Left ventricle myocardium superior (tissue), 1 donor: Measurements from ENCODE around the gene SH3PXD2B. TPM values are rescaled to one million over a fixed set of nuclear protein-coding genes. Genes with fewer than 3 reads are reported as not detected.
"Not testable (repeated sequence)": the region's sequence is repeated elsewhere in the genome, so short reads cannot be mapped to it uniquely, and the experiment has no call there.

Experiments
- ATAC-seq: fragments of 200-7000 bp; cut with Tn5 transposase; one replicate; pipeline ENCODE4 v1.9.1; 2020; ENCODE audit warnings: mild to moderate bottlenecking, moderate library complexity
- DNase-seq: peaks from one replicate; pipeline ENCODE4 v3.0.0-alpha.2; 2020
- intact Hi-C: fragments of 100-400 bp; cut with micrococcal nuclease; formaldehyde crosslinking; loops from one replicate; pipeline ENCODE4 v1.11.0; 2022
- total RNA-seq: library from RNA; stranded (reverse); fragmentation: NEBNext Ultra II Directional; extraction: Animal tissue kit (Norgen Biotek cat#: 25700); gene quantifications from one replicate; pipeline ENCODE4 v1.2.1, GENCODE V29; 2021
- donor health status: DM: no; HTN: yes; CAD: no; lungs with severe emphysema.

Gene SH3PXD2B
- total RNA-seq, 1 donor from 2014 or later = 5.0 TPM

- intact Hi-C loops = no loop called here
- no peak for ATAC-seq
- DNase-seq = no peak
Observed at GRCh38 chr5:172487671-172488070, 33.3 kb upstream of the SH3PXD2B start.

GRCh38 chr5:172486912-172487311 is 32.6 kb upstream of the SH3PXD2B start:
- intact Hi-C loops = no loop called here
- no peak for DNase-seq
- ATAC-seq = no peak

DNA sequence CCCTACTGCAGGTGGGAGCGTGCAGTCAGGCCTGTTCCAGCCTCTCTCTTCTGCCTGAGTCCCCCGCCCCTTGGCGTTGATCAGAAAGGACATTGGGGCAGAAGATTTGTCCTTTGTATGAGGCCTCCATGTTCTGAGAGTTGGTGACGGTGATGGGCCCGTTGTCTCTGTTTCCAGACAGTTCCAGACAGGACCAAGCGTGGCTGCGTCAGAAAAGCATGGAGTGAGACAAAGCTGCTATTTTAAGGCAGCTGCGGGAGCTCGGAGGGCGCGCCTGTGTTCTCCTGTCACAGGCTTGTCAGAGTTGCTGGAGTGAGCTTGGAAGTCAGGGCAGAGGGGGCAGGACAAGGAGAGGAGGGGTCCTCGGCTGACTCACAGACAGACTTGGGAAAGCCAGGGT is 32.1 kb upstream of the SH3PXD2B start:
- ATAC-seq (peak; percentile 71), DNase-seq (peak; percentile 48)
- intact Hi-C loops = no loop called here

GRCh38 chr5:172485511-172486202 is 31.3 kb upstream of the SH3PXD2B start:
- intact Hi-C loops = no loop called here
- ATAC-seq = no peak
- no peak for DNase-seq

DNA sequence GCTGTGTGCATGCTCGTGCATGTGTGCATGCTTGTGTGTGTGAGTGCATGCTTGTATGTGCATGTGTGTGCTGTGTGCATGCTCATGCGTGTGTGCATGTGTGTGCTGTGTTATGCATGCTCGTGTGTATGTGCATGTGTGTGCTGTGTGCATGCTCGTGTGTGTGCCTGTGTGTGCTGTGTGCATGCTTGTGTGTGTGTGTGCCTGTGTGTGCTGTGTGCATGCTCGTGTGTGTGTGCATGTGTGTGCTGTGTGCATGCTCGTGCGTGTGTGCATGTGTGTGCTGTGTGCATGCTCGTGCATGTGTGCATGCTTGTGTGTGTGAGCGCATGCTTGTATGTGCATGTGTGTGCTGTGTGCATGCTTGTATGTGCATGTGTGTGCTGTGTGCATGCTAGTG is 30.3 kb upstream of the SH3PXD2B start:
- no peak for ATAC-seq
- intact Hi-C loops = no loop called here
- no peak for DNase-seq

- no peak for ATAC-seq
- intact Hi-C loops = no loop called here
- no peak for DNase-seq
Observed at GRCh38 chr5:172482156-172483020, 28.1 kb upstream of the SH3PXD2B start.

GRCh38 chr5:172481011-172481800 is 26.9 kb upstream of the SH3PXD2B start:
- no peak for DNase-seq
- intact Hi-C loops = no loop called here
- no peak for ATAC-seq

DNA sequence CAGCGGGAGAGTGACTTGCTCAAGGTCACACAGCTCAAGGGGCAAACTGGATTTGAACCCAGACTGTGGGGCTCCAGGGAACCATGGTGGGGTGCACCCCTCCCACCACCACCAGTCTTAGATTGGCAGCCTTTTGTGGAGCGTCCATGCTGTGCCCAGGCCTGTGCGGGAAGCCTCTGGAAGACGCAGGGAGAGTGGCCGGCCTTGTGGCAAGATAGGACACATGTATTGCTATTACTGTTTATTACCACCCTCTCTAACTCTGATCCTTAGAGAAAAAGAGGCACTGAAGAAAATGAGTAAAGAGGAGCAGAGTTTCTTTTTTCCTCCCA is 25.4 kb upstream of the SH3PXD2B start:
- ATAC-seq (no peak), DNase-seq (no peak)
- intact Hi-C loops = loop anchor here (5.0 kb wide), 1 partner anchor 218 kb away; no protein-coding TSS in a partner anchor

DNA sequence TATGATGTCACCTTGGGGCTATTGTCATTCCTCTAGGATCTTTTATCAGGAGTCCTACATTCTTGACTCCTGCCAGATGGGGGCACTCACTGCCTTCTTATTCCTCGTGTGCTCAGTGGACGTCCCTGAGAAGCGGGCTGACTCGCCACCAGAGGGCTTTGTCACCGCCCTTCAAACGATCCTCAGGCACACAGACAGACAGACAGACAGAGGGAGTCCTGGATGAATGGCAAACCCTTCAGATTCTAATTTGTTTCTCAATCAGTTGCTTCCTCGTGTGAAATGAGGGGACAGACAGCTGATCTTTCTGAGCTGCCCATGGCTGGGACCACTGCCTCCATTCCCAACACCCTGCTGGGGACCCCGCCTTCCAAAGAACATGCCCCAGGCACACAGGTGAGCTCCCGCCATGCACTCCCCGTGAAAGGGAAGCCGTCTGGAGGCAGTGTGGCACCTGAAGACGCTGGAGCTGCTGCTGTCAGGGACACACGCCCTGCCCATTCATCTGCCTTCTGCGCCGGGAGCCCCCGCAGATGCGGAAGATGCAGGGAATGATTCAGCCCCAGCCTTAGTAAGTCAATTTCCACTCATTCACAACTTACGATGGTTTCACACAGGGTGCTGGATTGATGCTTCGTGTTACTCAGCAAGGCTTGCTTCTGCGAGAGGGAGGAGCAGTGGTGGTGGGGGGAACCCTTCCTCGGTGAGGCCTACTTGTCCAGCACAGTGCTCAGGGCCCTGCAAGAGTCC is 24.9 kb upstream of the SH3PXD2B start:
- ATAC-seq (peak; percentile 97), DNase-seq (peak; percentile 88)
- intact Hi-C loops = loop anchor here (5.0 kb wide), 1 partner anchor 218 kb away; no protein-coding TSS in a partner anchor

DNA sequence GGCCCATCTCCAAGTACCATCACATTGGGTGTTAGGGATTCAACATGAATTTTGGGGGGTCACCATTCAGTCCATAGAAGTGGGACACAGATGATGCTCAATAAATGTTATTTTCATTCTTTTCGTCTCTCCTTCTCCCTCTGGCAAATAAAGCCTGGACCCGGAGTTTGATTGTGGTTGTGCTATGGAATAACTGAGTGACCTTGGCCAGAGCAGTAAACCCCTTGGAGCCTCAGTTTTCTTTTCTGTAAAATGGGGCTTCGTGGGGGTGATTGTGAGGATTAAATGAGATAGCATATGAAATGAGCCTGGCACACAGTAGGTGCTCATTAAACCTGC is 24.3 kb upstream of the SH3PXD2B start:
- DNase-seq, ATAC-seq: not testable (repeated sequence)
- intact Hi-C loops = loop anchor here (5.0 kb wide), 1 partner anchor 219 kb away; no protein-coding TSS in a partner anchor

- intact Hi-C loops = loop anchor here (5.0 kb wide), 1 partner anchor 219 kb away; no protein-coding TSS in a partner anchor
- ATAC-seq (no peak), DNase-seq (no peak)
Observed at GRCh38 chr5:172478256-172478655, 23.9 kb upstream of the SH3PXD2B start.

DNA sequence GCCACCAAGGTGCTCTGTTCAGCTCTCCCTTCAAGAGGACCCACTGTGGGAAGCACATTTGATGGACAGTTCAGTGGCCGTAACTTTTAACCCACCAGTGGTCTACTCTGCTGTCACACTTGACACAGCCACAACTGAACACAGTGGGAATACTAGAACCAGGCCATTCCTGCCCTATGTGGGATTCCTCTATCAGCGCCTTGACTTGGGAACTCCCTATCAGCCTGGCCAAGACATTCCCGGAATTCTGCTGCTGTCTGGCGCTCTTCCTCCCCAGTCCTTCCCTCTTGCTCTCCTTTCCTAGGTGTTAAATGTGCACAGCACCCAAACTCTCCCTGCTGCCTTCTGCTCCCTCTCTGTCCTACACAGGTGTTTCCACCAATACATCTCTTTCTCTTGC is 23.1 kb upstream of the SH3PXD2B start:
- peak; percentile 23 for ATAC-seq
- DNase-seq = no peak
- intact Hi-C loops = loop anchor here (5.0 kb wide), 1 partner anchor 220 kb away; no protein-coding TSS in a partner anchor

DNA sequence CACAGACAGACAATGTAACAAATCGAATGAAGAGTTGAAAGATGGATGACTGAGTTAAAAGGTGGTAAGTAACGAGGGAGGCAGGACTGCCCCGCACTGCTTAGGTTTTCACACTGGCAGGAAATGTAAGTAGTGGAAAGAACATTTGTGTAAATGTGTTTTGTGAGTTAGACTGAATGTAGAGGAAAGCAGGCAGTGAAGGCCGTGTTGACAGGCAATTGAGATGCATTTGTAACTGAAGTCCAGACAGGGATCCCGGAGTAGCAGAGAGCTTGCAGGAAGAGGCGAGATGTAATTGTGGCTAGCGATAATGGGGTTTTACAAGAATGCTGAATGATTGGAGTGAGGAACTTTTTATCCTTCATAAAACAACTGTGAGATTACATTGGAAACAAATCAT is 20.0 kb upstream of the SH3PXD2B start:
- intact Hi-C loops = no loop called here
- ATAC-seq (no peak), DNase-seq (no peak)

DNA sequence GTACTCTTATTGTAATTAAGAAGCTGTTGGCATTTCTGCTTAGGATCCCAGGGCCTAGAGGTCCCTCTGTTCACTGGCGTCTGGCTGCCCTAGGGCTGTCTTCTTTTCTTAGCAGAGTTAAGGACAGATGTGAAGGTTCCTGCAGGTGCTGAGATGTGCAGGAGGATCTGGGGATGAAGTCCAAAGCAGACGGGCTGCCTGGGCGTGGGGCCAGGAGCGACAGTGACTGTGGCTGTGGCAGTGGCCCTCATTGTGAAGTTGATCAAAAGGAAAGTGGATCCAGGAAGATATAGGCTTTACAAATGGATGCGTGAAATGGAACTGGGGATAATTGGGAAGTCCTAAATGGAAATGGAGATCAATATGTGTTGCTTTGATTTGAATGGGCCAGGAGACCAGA is 19.1 kb upstream of the SH3PXD2B start:
- no peak for ATAC-seq
- intact Hi-C loops = no loop called here

DNA sequence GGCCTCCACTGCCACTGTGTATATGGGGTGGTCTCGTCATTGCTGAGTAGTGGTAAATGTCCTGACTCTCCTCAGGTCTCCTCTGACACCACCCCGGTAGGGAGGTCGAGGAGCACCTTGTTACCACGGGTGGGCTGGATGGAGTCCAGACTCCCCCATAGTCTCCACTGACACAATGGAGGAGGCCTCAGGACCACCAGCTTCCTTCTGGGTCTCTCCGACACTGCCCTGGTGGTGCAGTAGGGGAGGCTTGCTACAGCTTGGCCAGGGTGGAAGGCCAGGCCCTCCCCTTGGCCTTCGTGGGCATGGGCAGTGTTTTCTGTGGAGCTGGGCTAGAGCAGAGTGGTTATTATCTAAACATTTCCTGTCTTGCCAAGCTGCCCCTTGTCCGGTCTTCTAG is 15.4 kb upstream of the SH3PXD2B start:
- ATAC-seq = no peak
- DNase-seq = no peak
- intact Hi-C loops = no loop called here

More for the DNA sequence above, 19.1 kb upstream of the SH3PXD2B start:
- no peak for DNase-seq

GRCh38 chr5:172466062-172466461 is 11.7 kb upstream of the SH3PXD2B start:
- no peak for DNase-seq
- intact Hi-C loops = no loop called here
- peak; percentile 58 for ATAC-seq

- ATAC-seq (no peak), DNase-seq (no peak)
- intact Hi-C loops = no loop called here
Observed at GRCh38 chr5:172463031-172463430, 8.7 kb upstream of the SH3PXD2B start.

GRCh38 chr5:172459783-172460165 is 5.4 kb upstream of the SH3PXD2B start:
- no peak for ATAC-seq
- DNase-seq = no peak
- intact Hi-C loops = no loop called here
